Activated CD8-positive, alpha-beta memory T cell treated with anti-CD3 and anti-CD28 coated beads, Interleukin-2, amount 10 ng/mL, durations not matched to agents 7 days and 5 days (primary cell): ENCODE measurements around the gene UIMC1. TPM values are rescaled to one million over a fixed set of nuclear protein-coding genes. Genes with fewer than 3 reads are reported as not detected.

ENCODE experiments used
- ATAC-seq: fragments of 150-1000 bp; cut with Tn5 transposase; one replicate; pipeline ENCODE4 v1.10.0; 2021; ENCODE audit warnings: moderate library complexity
- CTCF ChIA-PET: fragments of 350-600 bp; sonication (Branson Sonifier 250); formaldehyde crosslinking; loops from one replicate; lab custom pipeline; 2021; ENCODE audit warnings: antibody characterized with exemption; lab: Charles Lee
- DNase-seq: peaks from one replicate; pipeline ENCODE4 v3.0.0-alpha.2; 2020
- H3K27ac Mint-ChIP-seq: one replicate; pipeline ENCODE4 v1.8.0; 2021; ENCODE audit warnings: mild to moderate bottlenecking, mixed read lengths
- H3K27me3 Mint-ChIP-seq: one replicate; pipeline ENCODE4 v1.8.0; 2021; ENCODE audit warnings: mixed read lengths
- H3K36me3 Mint-ChIP-seq: one replicate; pipeline ENCODE4 v1.8.0; 2021; ENCODE audit warnings: mild to moderate bottlenecking, mixed read lengths
- H3K4me1 Mint-ChIP-seq: one replicate; pipeline ENCODE4 v1.8.0; 2021; ENCODE audit warnings: mixed read lengths
- H3K4me3 Mint-ChIP-seq: one replicate; pipeline ENCODE4 v1.8.0; 2021; ENCODE audit warnings: mild to moderate bottlenecking, moderate library complexity, mixed read lengths
- H3K9me3 Mint-ChIP-seq: one replicate; pipeline ENCODE4 v1.8.0; 2022; ENCODE audit warnings: low read depth, mixed read lengths
- total RNA-seq, 2 experiments: library from RNA; stranded (reverse); gene quantifications; one replicate each; pipeline ENCODE4 v1.2.3, GENCODE V29; 2021

UIMC1 gene
- total RNA-seq, 2 experiments from 2014 or later, result 50.1 to 56.0 TPM

DNA sequence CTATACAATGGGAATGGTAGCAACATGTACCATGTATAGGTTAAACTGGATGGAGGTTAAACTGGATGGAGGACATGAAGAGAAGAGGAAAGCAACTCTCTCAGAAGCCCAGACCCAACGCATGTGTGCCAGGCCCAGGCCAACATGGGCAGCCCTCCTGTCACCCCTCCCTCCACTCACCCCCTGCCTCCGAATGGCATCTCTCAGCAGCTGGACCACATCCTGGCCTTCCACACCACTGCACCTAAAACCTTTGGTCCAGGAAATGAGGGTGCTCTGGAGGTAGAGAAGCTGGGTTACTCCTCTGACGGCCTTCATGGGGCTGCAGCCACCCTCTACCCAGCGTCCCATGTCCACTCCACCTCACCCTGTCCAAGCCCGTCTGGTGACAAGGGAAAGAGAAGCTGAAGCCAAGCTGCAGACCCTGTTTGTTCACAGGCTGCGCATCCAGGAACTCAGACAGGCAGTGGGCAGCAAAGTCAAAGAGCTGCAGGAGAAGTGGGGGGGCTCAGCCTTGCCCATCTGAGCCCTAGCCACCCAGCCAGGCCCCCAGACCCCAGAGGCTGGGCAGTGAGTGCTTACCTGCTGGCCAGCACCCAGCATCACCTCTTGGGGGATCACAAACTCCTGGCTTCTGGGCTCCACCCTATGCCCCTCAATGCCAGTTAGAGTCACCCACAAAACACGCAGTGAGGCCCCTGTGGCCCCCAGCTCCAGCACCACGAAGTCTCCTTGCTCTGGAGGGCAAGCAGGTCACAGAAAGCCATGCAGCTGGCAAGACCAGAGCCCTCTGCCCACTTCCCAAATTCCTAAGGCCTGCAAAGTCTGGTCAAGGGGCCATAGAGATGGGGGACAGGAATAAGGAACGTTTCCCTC lies 115.9 kb downstream of the UIMC1 start:
- no peaks in the 10 kb centered on the region for H3K9me3 Mint-ChIP-seq
- no peak overlapping the region for H3K27ac Mint-ChIP-seq
- ATAC-seq (no peak), DNase-seq (no peak)
- H3K4me3 Mint-ChIP-seq, result no peak overlapping the region
- H3K4me1 Mint-ChIP-seq, result peaks cover 4% of the 10 kb centered on the region
- H3K27me3 Mint-ChIP-seq, result no peaks in the 10 kb centered on the region
- H3K36me3 Mint-ChIP-seq, result no peaks in the 10 kb centered on the region
- CTCF ChIA-PET, result no interaction called here

DNA sequence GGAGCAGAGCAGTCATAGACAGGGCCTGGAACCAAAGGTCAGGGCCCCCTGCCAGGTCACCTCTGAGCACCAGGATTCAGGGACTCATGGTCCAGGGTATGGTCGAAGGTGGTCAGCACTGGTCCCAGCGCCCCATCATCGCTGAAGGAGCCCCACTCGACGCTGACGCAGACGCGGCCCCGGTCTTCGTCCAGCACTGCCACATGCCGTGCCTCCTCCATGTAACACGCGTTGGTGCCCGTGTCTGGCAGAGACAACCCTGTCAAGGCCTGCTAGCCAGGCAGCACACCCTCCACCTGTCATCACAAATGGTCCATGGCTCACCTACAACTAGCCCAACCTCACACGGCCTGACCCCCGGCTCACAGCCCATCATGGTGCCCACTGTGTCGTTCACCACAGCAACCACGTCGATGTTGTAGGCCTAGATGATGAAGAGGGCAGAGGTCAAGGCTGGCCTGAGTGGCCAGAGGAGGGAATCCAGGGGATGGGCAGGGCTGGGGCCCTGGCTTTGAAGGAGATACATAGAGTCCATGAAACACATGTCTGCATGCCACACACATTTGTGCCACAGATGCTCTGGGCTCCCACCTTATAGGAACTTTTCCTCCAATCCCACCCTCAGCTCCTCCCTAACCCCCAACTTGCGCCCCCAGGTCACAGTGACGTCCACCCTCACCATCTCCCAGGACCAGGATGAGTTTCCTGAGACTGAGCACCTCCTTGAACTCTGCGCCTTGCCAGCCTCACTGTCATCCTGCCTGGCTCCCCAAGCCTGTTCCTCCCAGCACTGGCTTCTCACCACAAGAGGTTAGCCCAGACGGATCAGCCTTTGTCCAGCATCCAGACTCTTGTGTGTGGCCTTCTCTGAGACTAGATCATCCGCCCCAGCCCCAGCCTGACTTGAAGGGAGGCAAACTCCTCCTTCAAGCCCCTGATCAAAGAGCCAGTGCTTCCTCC lies 117.0 kb downstream of the UIMC1 start:
- H3K27ac Mint-ChIP-seq, result no peak overlapping the region
- no peaks in the 10 kb centered on the region for H3K9me3 Mint-ChIP-seq
- no peak overlapping the region for H3K4me3 Mint-ChIP-seq
- peaks cover 4% of the 10 kb centered on the region for H3K27me3 Mint-ChIP-seq
- H3K4me1 Mint-ChIP-seq, result peaks cover 6% of the 10 kb centered on the region
- no peaks in the 10 kb centered on the region for H3K36me3 Mint-ChIP-seq
- ATAC-seq, result no peak
- CTCF ChIA-PET, result no interaction called here
- DNase-seq, result no peak

DNA sequence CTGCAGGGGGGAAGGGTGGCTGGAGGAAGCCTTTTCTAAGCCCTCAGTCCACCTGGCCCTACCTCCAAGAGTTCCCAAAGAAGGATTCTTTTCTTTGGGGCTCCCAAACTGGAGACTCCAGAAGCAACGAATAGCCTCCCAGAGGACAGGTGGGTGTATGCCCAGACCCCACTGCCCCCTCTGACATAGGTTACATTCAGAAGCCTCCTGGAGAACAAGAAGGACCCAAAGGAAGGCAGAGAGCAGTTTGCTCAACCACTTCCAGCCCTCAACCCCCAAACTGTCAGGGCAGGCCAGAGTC lies 117.8 kb downstream of the UIMC1 start:
- ATAC-seq, result no peak
- no peaks in the 10 kb centered on the region for H3K36me3 Mint-ChIP-seq
- peaks cover 7% of the 10 kb centered on the region for H3K4me1 Mint-ChIP-seq
- peaks cover 4% of the 10 kb centered on the region for H3K27me3 Mint-ChIP-seq
- H3K27ac Mint-ChIP-seq, result no peak overlapping the region
- CTCF ChIA-PET, result no interaction called here
- DNase-seq, result no peak
- no peak overlapping the region for H3K4me3 Mint-ChIP-seq
- H3K9me3 Mint-ChIP-seq, result no peaks in the 10 kb centered on the region

DNA sequence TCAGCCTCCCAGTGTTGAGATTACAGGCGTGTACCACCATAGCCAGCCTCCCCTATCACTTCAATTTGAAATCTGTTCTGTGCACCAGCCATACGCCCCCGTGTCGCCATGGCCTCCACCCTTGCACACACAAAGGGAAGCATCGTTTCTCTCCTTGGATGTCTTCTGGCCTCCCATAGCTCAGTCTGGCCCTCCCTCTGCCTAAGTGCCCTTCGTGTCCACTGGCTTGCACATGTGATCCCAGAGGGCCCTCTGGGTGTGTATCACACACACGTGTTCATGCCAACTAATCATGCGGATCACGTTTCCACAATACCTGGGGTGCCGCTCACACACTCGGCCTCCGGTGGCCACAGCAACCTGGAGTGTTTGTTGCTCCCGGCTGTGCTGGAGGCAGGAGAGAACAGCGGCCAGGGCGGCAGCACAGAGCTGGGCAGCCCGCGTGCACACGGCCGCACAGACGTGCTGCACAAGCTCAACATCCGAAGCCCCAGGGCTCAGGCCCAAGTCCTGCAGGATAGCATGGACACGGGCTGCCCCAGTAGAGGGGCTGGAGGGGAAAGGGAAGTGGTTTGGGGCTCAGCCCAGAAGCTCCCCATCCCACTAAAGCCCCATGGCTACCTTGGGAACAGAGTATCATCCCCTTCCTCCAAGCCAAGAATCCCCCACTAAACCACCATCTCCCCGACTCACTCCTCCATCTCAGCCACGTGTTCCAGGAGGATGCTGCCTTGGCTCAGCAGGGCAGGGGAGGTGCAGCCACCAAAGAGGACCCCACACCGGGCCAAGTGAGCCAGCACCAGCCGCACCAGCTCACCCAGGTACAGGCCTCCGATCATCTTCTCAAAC lies 118.3 kb downstream of the UIMC1 start:
- DNase-seq (no peak), ATAC-seq (no peak)
- Mint-ChIP-seq H3K36me3 (no peaks in the 10 kb centered on the region), H3K27me3 (peaks cover 4% of the 10 kb centered on the region), H3K27ac (no peak overlapping the region), H3K4me3 (no peak overlapping the region), H3K4me1 (peaks cover 7% of the 10 kb centered on the region), H3K9me3 (no peaks in the 10 kb centered on the region)
- CTCF ChIA-PET, result no interaction called here

DNA sequence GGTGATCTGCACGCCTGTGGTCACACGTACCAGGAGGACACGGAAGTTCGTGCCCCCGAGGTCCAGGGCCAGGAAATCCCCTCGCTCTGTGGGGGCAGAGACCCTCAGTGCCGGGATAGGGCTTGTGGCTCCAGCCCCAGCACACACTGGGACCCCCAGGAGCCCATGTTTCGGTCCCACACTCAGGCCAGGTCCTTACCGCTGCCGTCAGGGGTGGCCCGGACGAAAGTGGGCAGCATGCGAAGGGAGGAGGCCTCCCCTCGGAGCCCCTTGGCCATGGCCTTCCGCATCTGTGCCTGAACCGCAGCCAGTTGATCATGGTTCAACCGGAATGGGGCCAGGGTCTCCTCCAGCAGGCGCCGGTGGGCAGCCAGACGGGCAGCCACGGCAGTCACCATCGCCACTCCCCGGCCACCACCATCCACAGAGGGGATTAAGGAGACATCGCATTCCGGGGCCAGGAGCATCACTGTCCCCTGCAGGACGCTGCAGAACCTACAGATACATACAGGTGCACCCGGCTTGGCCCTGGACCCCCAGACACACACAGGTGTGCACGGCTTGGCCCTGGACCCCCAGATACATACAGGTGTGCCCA lies 119.2 kb downstream of the UIMC1 start:
- CTCF ChIA-PET, result no interaction called here
- peaks cover 5% of the 10 kb centered on the region for H3K27me3 Mint-ChIP-seq
- H3K4me3 Mint-ChIP-seq, result no peak overlapping the region
- H3K27ac Mint-ChIP-seq, result no peak overlapping the region
- ATAC-seq (no peak), DNase-seq (no peak)
- peaks cover 7% of the 10 kb centered on the region for H3K4me1 Mint-ChIP-seq
- no peaks in the 10 kb centered on the region for H3K9me3 Mint-ChIP-seq
- no peaks in the 10 kb centered on the region for H3K36me3 Mint-ChIP-seq

DNA sequence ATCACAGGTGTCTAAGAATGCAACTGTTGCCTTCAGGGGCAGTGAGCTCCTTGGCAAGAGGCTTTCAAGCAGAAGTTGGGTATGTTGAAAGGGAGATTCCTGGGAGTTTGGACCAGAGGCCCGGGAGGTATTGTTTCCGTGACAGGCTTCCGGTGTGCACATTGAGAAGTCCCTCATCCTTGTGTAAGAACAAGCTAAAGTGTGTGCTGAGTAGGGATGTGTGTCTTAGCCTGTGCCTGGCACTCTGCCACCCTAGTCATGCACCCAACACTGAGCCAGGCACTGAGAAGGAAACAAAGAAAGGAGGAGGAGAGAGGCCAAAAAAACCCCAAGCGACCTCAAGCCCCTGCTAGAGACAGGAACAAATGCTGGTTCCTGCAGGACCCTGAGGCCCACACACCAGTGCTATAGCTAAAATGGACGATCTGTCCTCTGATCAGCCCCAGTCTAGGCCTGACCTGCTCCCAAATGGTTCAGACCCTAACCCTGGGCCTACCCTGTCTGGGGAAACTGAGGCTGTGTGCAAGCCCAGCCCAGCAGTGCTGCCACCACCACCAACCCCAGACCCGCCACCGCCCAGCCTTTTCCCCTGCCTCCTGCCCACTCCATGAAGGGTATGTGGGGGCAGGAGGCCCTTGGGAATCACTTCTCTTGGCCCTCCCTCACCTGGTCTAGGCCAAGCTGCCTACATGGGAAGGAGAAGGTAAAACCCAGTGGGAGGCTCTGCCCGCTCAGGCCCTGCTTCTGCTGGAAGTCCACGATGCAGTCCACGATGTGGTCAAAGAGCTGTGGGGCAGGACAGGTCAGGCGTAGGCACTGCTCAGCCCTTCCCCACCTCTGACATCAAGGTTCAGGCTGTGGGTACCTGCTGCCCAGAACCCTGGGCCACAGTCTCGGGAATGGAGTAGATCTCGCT lies 120.0 kb downstream of the UIMC1 start:
- ATAC-seq (no peak), DNase-seq (no peak)
- Mint-ChIP-seq H3K27ac (no peak overlapping the region), H3K36me3 (no peaks in the 10 kb centered on the region), H3K9me3 (no peaks in the 10 kb centered on the region), H3K27me3 (peaks cover 8% of the 10 kb centered on the region), H3K4me3 (no peak overlapping the region), H3K4me1 (peaks cover 7% of the 10 kb centered on the region)
- CTCF ChIA-PET, result no interaction called here

DNA sequence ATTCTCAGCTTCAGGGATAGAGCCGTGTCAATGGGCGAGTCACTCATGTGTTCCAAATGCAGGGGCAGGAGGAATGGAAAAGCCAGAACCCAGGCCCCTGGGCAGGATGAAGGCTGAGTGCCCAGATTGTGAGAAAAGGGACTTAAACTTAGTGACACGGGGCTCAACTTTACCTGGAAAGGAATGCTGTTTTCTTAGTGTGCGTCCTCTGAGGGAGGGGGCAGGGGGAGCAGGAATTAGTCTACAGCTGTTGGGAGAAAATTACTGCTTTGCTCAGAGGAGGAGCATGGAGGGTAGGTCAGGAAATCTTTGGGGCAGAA lies 122.0 kb downstream of the UIMC1 start:
- CTCF ChIA-PET, result no interaction called here
- no peak overlapping the region for H3K27ac Mint-ChIP-seq
- H3K4me1 Mint-ChIP-seq, result peaks cover 7% of the 10 kb centered on the region

DNA sequence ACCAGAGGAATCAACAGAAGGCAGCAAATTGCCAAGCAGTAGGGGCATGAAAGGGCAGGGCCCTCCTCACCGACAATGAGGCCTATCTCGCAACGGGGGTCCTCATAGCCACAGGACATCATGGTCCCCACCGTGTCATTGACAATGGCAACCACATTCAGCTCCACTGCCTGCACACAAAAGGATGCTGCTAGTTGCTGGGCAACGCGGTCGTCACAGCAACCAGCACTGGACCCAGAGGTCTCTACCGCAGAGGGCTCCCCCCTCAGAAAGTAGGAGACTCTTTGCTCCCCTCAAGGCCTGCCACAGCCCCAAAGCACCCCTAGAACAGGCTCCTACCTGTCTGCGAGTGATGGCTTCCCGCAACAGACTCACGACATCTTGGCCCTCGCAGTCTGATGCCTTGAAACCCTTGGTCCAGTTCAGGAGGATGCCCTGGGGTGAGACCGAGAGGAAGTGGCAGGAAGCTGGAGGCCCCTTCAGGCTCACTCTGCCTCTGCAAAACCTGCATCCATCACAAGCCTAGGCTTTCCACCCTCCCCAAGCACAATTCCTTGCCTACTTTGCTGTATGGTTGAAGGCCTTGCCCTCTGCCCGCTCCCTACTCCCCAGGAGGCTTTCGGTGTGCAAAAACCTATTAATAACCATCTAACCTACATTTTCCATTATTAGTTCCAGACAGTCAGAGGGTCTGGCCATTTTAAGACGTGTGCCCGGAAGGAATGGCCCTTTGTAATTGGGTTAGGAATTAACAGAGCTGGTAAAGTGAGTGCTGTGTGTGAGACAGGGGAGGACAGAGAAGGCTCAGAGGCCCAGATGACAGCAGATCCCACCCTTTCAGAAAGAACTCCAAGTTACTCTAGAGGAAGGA lies 122.6 kb downstream of the UIMC1 start:
- CTCF ChIA-PET, result no interaction called here
- Mint-ChIP-seq H3K4me3 (no peak overlapping the region), H3K9me3 (no peaks in the 10 kb centered on the region), H3K4me1 (peaks cover 7% of the 10 kb centered on the region), H3K27ac (no peak overlapping the region), H3K36me3 (no peaks in the 10 kb centered on the region), H3K27me3 (peaks cover 8% of the 10 kb centered on the region)
- no peak for DNase-seq
- ATAC-seq, result no peak

More for the DNA sequence above, 122.0 kb downstream of the UIMC1 start:
- H3K4me3 Mint-ChIP-seq, result no peak overlapping the region
- H3K27me3 Mint-ChIP-seq, result peaks cover 8% of the 10 kb centered on the region
- H3K36me3 Mint-ChIP-seq, result no peaks in the 10 kb centered on the region
- no peak for DNase-seq
- H3K9me3 Mint-ChIP-seq, result no peaks in the 10 kb centered on the region
- no peak for ATAC-seq

DNA sequence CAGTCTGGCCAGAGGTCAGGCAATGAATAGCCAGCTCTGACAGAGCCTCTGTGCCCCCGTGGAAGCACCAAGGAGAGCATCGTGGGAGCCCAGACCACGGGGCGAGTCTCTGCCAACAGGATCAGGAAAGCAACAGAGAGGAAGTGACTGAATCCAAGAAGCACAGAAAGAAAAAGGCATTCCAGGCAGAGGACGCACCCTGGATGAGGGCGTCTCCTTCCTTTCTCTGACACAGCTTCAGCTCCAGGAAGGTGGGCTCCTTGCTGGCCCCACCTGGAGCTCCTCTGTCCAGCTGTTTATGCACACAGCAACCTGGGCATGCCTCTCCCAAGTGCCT lies 124.0 kb downstream of the UIMC1 start:
- no peak for DNase-seq
- Mint-ChIP-seq H3K4me3 (no peak overlapping the region), H3K9me3 (no peaks in the 10 kb centered on the region), H3K27me3 (peaks cover 8% of the 10 kb centered on the region), H3K4me1 (peaks cover 7% of the 10 kb centered on the region), H3K36me3 (no peaks in the 10 kb centered on the region), H3K27ac (no peak overlapping the region)
- ATAC-seq, result no peak
- CTCF ChIA-PET, result no interaction called here

DNA sequence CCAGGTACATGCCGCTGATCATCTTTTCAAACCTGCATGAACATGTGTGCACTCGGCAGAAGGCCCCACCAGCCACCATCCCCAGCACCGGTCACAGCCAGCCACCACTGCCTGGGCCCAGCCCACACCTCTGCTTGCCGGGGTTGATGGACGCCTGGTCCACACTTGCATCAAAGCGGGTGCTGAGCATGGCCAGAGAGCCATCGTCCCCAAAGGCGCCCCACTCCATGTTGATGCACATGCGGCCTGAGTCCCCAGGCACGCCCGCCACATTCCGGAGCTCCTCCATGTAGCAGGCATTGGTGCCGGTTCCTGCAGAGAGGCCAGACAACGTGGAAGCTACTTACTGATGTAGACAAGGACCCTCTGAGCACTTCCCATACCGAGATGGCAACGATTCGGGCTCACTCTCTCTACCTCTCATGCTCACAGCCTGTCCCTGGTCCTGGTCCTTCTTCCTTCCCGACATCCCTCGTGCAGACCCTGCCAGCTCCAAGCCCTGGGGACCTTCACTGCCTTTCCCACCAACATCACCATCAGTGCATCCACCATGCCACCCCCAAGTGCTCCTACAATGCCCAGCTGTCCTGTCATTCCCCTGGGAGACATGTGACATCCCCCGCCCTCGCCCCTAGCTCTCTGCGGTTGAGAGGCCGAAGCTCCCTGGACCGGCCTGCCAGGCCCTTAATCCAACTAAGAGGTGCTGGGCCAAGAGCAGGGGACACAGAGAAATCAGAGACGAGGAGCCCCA lies 124.6 kb downstream of the UIMC1 start:
- no peaks in the 10 kb centered on the region for H3K36me3 Mint-ChIP-seq
- H3K27ac Mint-ChIP-seq, result no peak overlapping the region
- no peaks in the 10 kb centered on the region for H3K9me3 Mint-ChIP-seq
- DNase-seq (no peak), ATAC-seq (no peak)
- CTCF ChIA-PET, result no interaction called here
- H3K4me3 Mint-ChIP-seq, result no peak overlapping the region
- H3K27me3 Mint-ChIP-seq, result peaks cover 8% of the 10 kb centered on the region
- H3K4me1 Mint-ChIP-seq, result peaks cover 7% of the 10 kb centered on the region

DNA sequence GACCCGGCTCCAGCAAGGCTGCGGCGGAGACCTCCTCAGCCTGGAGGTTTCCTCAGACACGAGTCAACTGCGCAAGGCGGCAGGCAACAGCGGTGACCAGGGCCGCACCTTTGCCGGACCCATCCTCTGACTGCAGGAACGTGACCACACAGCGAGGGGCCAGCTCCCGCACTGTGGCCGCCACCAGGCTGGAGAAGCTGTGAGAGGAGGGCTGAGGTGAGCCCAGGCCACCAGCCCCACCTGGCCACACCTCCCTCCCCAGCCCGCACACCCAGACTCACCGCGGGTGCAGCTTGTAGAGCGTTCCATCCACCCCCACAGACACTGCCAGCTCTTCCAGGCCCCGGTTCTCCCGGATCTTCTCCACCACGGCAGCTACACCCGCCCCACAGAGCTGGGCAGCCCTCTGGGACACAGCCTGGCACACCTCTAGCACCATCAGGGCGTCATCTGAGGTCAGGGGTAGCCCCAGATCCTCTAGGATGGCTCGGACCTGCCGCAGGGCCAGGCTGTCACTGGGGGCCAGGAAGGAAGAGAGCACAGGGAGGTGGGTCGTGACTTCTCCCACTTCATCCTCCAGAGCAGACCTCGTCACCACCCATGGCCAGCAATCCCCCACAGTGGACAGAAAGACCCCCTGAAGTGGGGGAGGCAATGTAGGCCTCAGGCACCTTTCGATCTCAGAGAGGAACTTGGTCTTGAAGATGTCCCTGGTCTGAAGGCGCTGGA lies 125.4 kb downstream of the UIMC1 start:
- Mint-ChIP-seq H3K4me1 (peaks cover 7% of the 10 kb centered on the region), H3K9me3 (no peaks in the 10 kb centered on the region), H3K36me3 (no peaks in the 10 kb centered on the region), H3K27me3 (peaks cover 10% of the 10 kb centered on the region), H3K27ac (no peak overlapping the region), H3K4me3 (no peak overlapping the region)
- CTCF ChIA-PET, result no interaction called here
- no peak for ATAC-seq
- no peak for DNase-seq
